Activated effector memory CD4-positive, alpha-beta T cell treated with Interleukin-2 at 50 U/mL for 16 hours (primary cell): ENCODE results near the gene OTUB1.
"Not testable (repeated sequence)": the region's sequence is repeated elsewhere in the genome, so short reads cannot be mapped to it uniquely, and the experiment has no call there.

ENCODE experiments used
- DNase-seq: peaks from one replicate; pipeline ENCODE4 v3.0.0-alpha.2; 2020

Gene OTUB1

GRCh38 chr11:64026575-64027205, 40.5 kb downstream of the OTUB1 start:
- no peak for DNase-seq

- no peak for DNase-seq
Observed at GRCh38 chr11:64027651-64028397, 41.6 kb downstream of the OTUB1 start.

GRCh38 chr11:64028398-64029115, 42.3 kb downstream of the OTUB1 start:
- DNase-seq: no peak

GRCh38 chr11:64029773-64030172, 43.5 kb downstream of the OTUB1 start:
- DNase-seq: no peak

- no peak for DNase-seq
Observed at GRCh38 chr11:64031001-64031400, 44.8 kb downstream of the OTUB1 start.

- DNase-seq: no peak
Observed at GRCh38 chr11:64032050-64032449, 45.8 kb downstream of the OTUB1 start.

- no peak for DNase-seq
Observed at GRCh38 chr11:64034411-64034811, 48.2 kb downstream of the OTUB1 start.

GRCh38 chr11:64035081-64035524, 48.9 kb downstream of the OTUB1 start:
- DNase-seq: no peak

GRCh38 chr11:64035576-64035975, 49.3 kb downstream of the OTUB1 start, which contains the start of gene FLRT1:
Gene FLRT1 (plus strand): TSS chr11:64035931. CDS start chr11:64116268, 80,337 bp downstream.
- no peak for DNase-seq

GRCh38 chr11:64036087-64037026, 50.1 kb downstream of the OTUB1 start:
- DNase-seq: no peak

GRCh38 chr11:64037027-64037634, 50.9 kb downstream of the OTUB1 start:
- no peak for DNase-seq

- DNase-seq: no peak
Observed at GRCh38 chr11:64038500-64038899, 52.3 kb downstream of the OTUB1 start.

- no peak for DNase-seq
Observed at GRCh38 chr11:64039012-64039665, 52.9 kb downstream of the OTUB1 start.

- DNase-seq: no peak
Observed at GRCh38 chr11:64040684-64041322, 54.6 kb downstream of the OTUB1 start.

GRCh38 chr11:64041846-64042245, 55.6 kb downstream of the OTUB1 start:
- no peak for DNase-seq

- DNase-seq: no peak
Observed at GRCh38 chr11:64042301-64042700, 56.1 kb downstream of the OTUB1 start.

GRCh38 chr11:64043545-64043944, 57.3 kb downstream of the OTUB1 start:
- no peak for DNase-seq

- no peak for DNase-seq
Observed at GRCh38 chr11:64044730-64045393, 58.6 kb downstream of the OTUB1 start.

- no peak for DNase-seq
Observed at GRCh38 chr11:64045700-64046099, 59.5 kb downstream of the OTUB1 start.

GRCh38 chr11:64047373-64047772, 61.1 kb downstream of the OTUB1 start:
- DNase-seq: not testable (repeated sequence)
